Osteocyte (in vitro differentiated cells): Measurements from ENCODE around the gene ATP6V1G3. TPM values are rescaled to one million over a fixed set of nuclear protein-coding genes. Genes with fewer than 3 reads are reported as not detected.

Source experiments
- DNase-seq: peaks from one replicate; pipeline ENCODE4 v3.0.0; 2021; ENCODE audit warnings: mixed read lengths; ENCODE audit not compliant: unreplicated experiment; ENCODE audit errors: extremely low spot score
- H3K27ac Mint-ChIP-seq: one replicate; pipeline ENCODE4 v1.8.0; 2021; ENCODE audit warnings: mild to moderate bottlenecking, mixed read lengths; ENCODE audit not compliant: unreplicated experiment
- H3K27me3 Mint-ChIP-seq: one replicate; pipeline ENCODE4 v1.8.0; 2021; ENCODE audit warnings: mixed read lengths; ENCODE audit not compliant: unreplicated experiment
- H3K36me3 Mint-ChIP-seq: one replicate; pipeline ENCODE4 v1.8.0; 2021; ENCODE audit warnings: mixed read lengths; ENCODE audit not compliant: unreplicated experiment
- H3K4me1 Mint-ChIP-seq: one replicate; pipeline ENCODE4 v1.8.0; 2021; ENCODE audit warnings: mixed read lengths; ENCODE audit not compliant: unreplicated experiment
- H3K4me3 Mint-ChIP-seq: one replicate; pipeline ENCODE4 v1.8.0; 2021; ENCODE audit warnings: mild to moderate bottlenecking, moderate library complexity, mixed read lengths; ENCODE audit not compliant: unreplicated experiment
- H3K9me3 Mint-ChIP-seq: one replicate; pipeline ENCODE4 v1.8.0; 2021; ENCODE audit warnings: mixed read lengths; ENCODE audit not compliant: unreplicated experiment
- CTCF ChIP-seq: fragments of 200-600 bp; sonication (generic); IDR thresholded peaks from 2 replicates; pipeline ENCODE4 v1.5.0; 2021; ENCODE audit warnings: antibody characterized with exemption, mild to moderate bottlenecking, moderate library complexity
- total RNA-seq: library from RNA; stranded (reverse); gene quantifications from 2 replicates; pipeline ENCODE4 v1.2.1, GENCODE V29; 2021

The ATP6V1G3 gene
- total RNA-seq, 1 donor from 2014 or later = not detected

GRCh38 chr1:198494139-198494538, 46.3 kb downstream of the ATP6V1G3 start:
- Mint-ChIP-seq H3K4me3 (no peak overlapping the region), H3K9me3 (no peaks in the 10 kb centered on the region), H3K27ac (no peak overlapping the region), H3K27me3 (no peaks in the 10 kb centered on the region), H3K4me1 (peaks cover 42% of the 10 kb centered on the region), H3K36me3 (no peaks in the 10 kb centered on the region)
- DNase-seq = no peak
- TF ChIP-seq CTCF = no peak

GRCh38 chr1:198493329-198493728, 47.2 kb downstream of the ATP6V1G3 start:
- no peak for TF ChIP-seq CTCF
- no peak overlapping the region for H3K4me3 Mint-ChIP-seq
- H3K27me3 Mint-ChIP-seq = no peaks in the 10 kb centered on the region
- no peak overlapping the region for H3K27ac Mint-ChIP-seq
- no peaks in the 10 kb centered on the region for H3K9me3 Mint-ChIP-seq
- H3K4me1 Mint-ChIP-seq = peaks cover 40% of the 10 kb centered on the region
- DNase-seq = no peak
- H3K36me3 Mint-ChIP-seq = no peaks in the 10 kb centered on the region

- Mint-ChIP-seq H3K4me3 (no peak overlapping the region), H3K27me3 (no peaks in the 10 kb centered on the region), H3K9me3 (no peaks in the 10 kb centered on the region), H3K27ac (peak overlapping the region; percentile 31), H3K36me3 (no peaks in the 10 kb centered on the region), H3K4me1 (peaks cover 35% of the 10 kb centered on the region)
- no peak for TF ChIP-seq CTCF
- no peak for DNase-seq
Observed at GRCh38 chr1:198492872-198493271, 47.6 kb downstream of the ATP6V1G3 start.

GRCh38 chr1:198491596-198491995, 48.9 kb downstream of the ATP6V1G3 start:
- no peaks in the 10 kb centered on the region for H3K9me3 Mint-ChIP-seq
- no peak for DNase-seq
- no peak overlapping the region for H3K4me3 Mint-ChIP-seq
- H3K4me1 Mint-ChIP-seq = peaks cover 23% of the 10 kb centered on the region
- TF ChIP-seq CTCF = no peak
- no peaks in the 10 kb centered on the region for H3K36me3 Mint-ChIP-seq
- no peak overlapping the region for H3K27ac Mint-ChIP-seq
- H3K27me3 Mint-ChIP-seq = no peaks in the 10 kb centered on the region

GRCh38 chr1:198491028-198491427, 49.5 kb downstream of the ATP6V1G3 start:
- no peak overlapping the region for H3K27ac Mint-ChIP-seq
- peaks cover 18% of the 10 kb centered on the region for H3K4me1 Mint-ChIP-seq
- no peaks in the 10 kb centered on the region for H3K36me3 Mint-ChIP-seq
- no peak for DNase-seq
- H3K4me3 Mint-ChIP-seq = no peak overlapping the region
- no peak for TF ChIP-seq CTCF
- no peaks in the 10 kb centered on the region for H3K9me3 Mint-ChIP-seq
- H3K27me3 Mint-ChIP-seq = no peaks in the 10 kb centered on the region
